Measurements from ENCODE around the gene HCN4. TPM values are rescaled to one million over a fixed set of nuclear protein-coding genes. Genes with fewer than 3 reads are reported as not detected.

HCN4 gene
- total RNA-seq, 2 experiments from 2014 or later = not detected

GRCh38 chr15:73367624-73368300 lies 996 bp downstream of the HCN4 start:
- Mint-ChIP-seq H3K4me1 (no peaks in the 10 kb centered on the region), H3K4me3 (no peak overlapping the region), H3K27me3 (peaks cover 61% of the 10 kb centered on the region), H3K36me3 (no peaks in the 10 kb centered on the region), H3K27ac (no peak overlapping the region), H3K9me3 (no peaks in the 10 kb centered on the region)
- DNase-seq = no peak

GRCh38 chr15:73366766-73367623 lies 1.8 kb downstream of the HCN4 start:
- H3K9me3 Mint-ChIP-seq = no peaks in the 10 kb centered on the region
- H3K4me3 Mint-ChIP-seq = no peak overlapping the region
- no peak for DNase-seq
- H3K27me3 Mint-ChIP-seq = peaks cover 64% of the 10 kb centered on the region
- H3K4me1 Mint-ChIP-seq = no peaks in the 10 kb centered on the region
- no peaks in the 10 kb centered on the region for H3K36me3 Mint-ChIP-seq
- H3K27ac Mint-ChIP-seq = no peak overlapping the region

GRCh38 chr15:73364070-73364469 lies 4.7 kb downstream of the HCN4 start:
- H3K36me3 Mint-ChIP-seq = no peaks in the 10 kb centered on the region
- no peak for DNase-seq
- H3K4me1 Mint-ChIP-seq = no peaks in the 10 kb centered on the region
- H3K27me3 Mint-ChIP-seq = peaks cover 36% of the 10 kb centered on the region
- H3K4me3 Mint-ChIP-seq = no peak overlapping the region
- H3K27ac Mint-ChIP-seq = no peak overlapping the region
- no peaks in the 10 kb centered on the region for H3K9me3 Mint-ChIP-seq

GRCh38 chr15:73362900-73363299 lies 5.9 kb downstream of the HCN4 start:
- peaks cover 34% of the 10 kb centered on the region for H3K27me3 Mint-ChIP-seq

GRCh38 chr15:73361337-73361736 lies 7.4 kb downstream of the HCN4 start:
- H3K9me3 Mint-ChIP-seq = no peaks in the 10 kb centered on the region
- no peaks in the 10 kb centered on the region for H3K36me3 Mint-ChIP-seq
- DNase-seq = no peak
- H3K4me3 Mint-ChIP-seq = no peak overlapping the region
- H3K4me1 Mint-ChIP-seq = no peaks in the 10 kb centered on the region
- H3K27ac Mint-ChIP-seq = no peak overlapping the region
- H3K27me3 Mint-ChIP-seq = peaks cover 27% of the 10 kb centered on the region

More at GRCh38 chr15:73362900-73363299, 5.9 kb downstream of the HCN4 start:
- H3K9me3 Mint-ChIP-seq = no peaks in the 10 kb centered on the region
- H3K36me3 Mint-ChIP-seq = no peaks in the 10 kb centered on the region
- no peaks in the 10 kb centered on the region for H3K4me1 Mint-ChIP-seq
- no peak for DNase-seq
- no peak overlapping the region for H3K27ac Mint-ChIP-seq
- no peak overlapping the region for H3K4me3 Mint-ChIP-seq

GRCh38 chr15:73359651-73360050 lies 9.1 kb downstream of the HCN4 start:
- no peak overlapping the region for H3K4me3 Mint-ChIP-seq
- peaks cover 14% of the 10 kb centered on the region for H3K27me3 Mint-ChIP-seq
- DNase-seq = no peak
- H3K9me3 Mint-ChIP-seq = no peaks in the 10 kb centered on the region
- no peak overlapping the region for H3K27ac Mint-ChIP-seq
- H3K36me3 Mint-ChIP-seq = no peaks in the 10 kb centered on the region
- no peaks in the 10 kb centered on the region for H3K4me1 Mint-ChIP-seq

- Mint-ChIP-seq H3K27me3 (peaks cover 8% of the 10 kb centered on the region), H3K4me1 (no peaks in the 10 kb centered on the region)
Observed at GRCh38 chr15:73357999-73358665, 10.6 kb downstream of the HCN4 start.

GRCh38 chr15:73355612-73356265 lies 13.0 kb downstream of the HCN4 start:
- H3K27me3 Mint-ChIP-seq = peaks cover 4% of the 10 kb centered on the region
- no peaks in the 10 kb centered on the region for H3K36me3 Mint-ChIP-seq
- DNase-seq = no peak
- no peak overlapping the region for H3K4me3 Mint-ChIP-seq
- H3K9me3 Mint-ChIP-seq = no peaks in the 10 kb centered on the region
- no peak overlapping the region for H3K27ac Mint-ChIP-seq
- no peaks in the 10 kb centered on the region for H3K4me1 Mint-ChIP-seq

More at GRCh38 chr15:73357999-73358665, 10.6 kb downstream of the HCN4 start:
- DNase-seq = no peak
- H3K36me3 Mint-ChIP-seq = no peaks in the 10 kb centered on the region
- H3K27ac Mint-ChIP-seq = no peak overlapping the region
- no peak overlapping the region for H3K4me3 Mint-ChIP-seq
- H3K9me3 Mint-ChIP-seq = no peaks in the 10 kb centered on the region

GRCh38 chr15:73354241-73354640 lies 14.5 kb downstream of the HCN4 start:
- H3K4me1 Mint-ChIP-seq = no peaks in the 10 kb centered on the region
- no peak overlapping the region for H3K27ac Mint-ChIP-seq
- no peaks in the 10 kb centered on the region for H3K9me3 Mint-ChIP-seq
- no peak overlapping the region for H3K4me3 Mint-ChIP-seq
- DNase-seq = no peak
- H3K36me3 Mint-ChIP-seq = no peaks in the 10 kb centered on the region
- H3K27me3 Mint-ChIP-seq = peaks cover 4% of the 10 kb centered on the region

- Mint-ChIP-seq H3K4me1 (no peaks in the 10 kb centered on the region), H3K27me3 (peaks cover 4% of the 10 kb centered on the region), H3K27ac (no peak overlapping the region), H3K4me3 (no peak overlapping the region), H3K9me3 (no peaks in the 10 kb centered on the region), H3K36me3 (no peaks in the 10 kb centered on the region)
- no peak for DNase-seq
Observed at GRCh38 chr15:73353734-73354133, 15.0 kb downstream of the HCN4 start.

- Mint-ChIP-seq H3K27ac (no peak overlapping the region), H3K4me3 (no peak overlapping the region), H3K9me3 (no peaks in the 10 kb centered on the region), H3K27me3 (peaks cover 2% of the 10 kb centered on the region), H3K4me1 (no peaks in the 10 kb centered on the region), H3K36me3 (no peaks in the 10 kb centered on the region)
- DNase-seq = no peak
Observed at GRCh38 chr15:73352082-73352481, 16.7 kb downstream of the HCN4 start.

- no peaks in the 10 kb centered on the region for H3K36me3 Mint-ChIP-seq
- no peak overlapping the region for H3K27ac Mint-ChIP-seq
- peaks cover 4% of the 10 kb centered on the region for H3K27me3 Mint-ChIP-seq
- DNase-seq = no peak
- H3K4me3 Mint-ChIP-seq = no peak overlapping the region
- H3K4me1 Mint-ChIP-seq = no peaks in the 10 kb centered on the region
- H3K9me3 Mint-ChIP-seq = no peaks in the 10 kb centered on the region
Observed at GRCh38 chr15:73349191-73349590, 19.6 kb downstream of the HCN4 start.

GRCh38 chr15:73346735-73347312 lies 21.9 kb downstream of the HCN4 start:
- Mint-ChIP-seq H3K27me3 (peaks cover 7% of the 10 kb centered on the region), H3K4me1 (no peaks in the 10 kb centered on the region), H3K4me3 (no peak overlapping the region), H3K36me3 (no peaks in the 10 kb centered on the region), H3K9me3 (no peaks in the 10 kb centered on the region), H3K27ac (no peak overlapping the region)
- peak; percentile 53 for DNase-seq

- Mint-ChIP-seq H3K4me1 (no peaks in the 10 kb centered on the region), H3K27ac (no peak overlapping the region), H3K4me3 (no peak overlapping the region), H3K27me3 (peaks cover 7% of the 10 kb centered on the region), H3K9me3 (no peaks in the 10 kb centered on the region), H3K36me3 (no peaks in the 10 kb centered on the region)
- no peak for DNase-seq
Observed at GRCh38 chr15:73345658-73346057, 23.1 kb downstream of the HCN4 start.

Data from activated naive CD8-positive, alpha-beta T cell treated with anti-CD3 and anti-CD28 coated beads for 36 hours (primary cell).